Fibroblast of peridontal ligament (primary cell): ENCODE results near the gene TGM2.
A peak's percentile ranks its signal among the peaks of the same experiment; 100 is the strongest.

Experiments used
- DNase-seq: peaks from one replicate; pipeline ENCODE4 v3.0.0-alpha.2; 2010; ENCODE audit errors: extremely low read depth

Gene TGM2

GRCh38 chr20:38165089-38165965 is at the start of gene TGM2:
Gene TGM2, minus strand, starts transcription at chr20:38165270. Its CDS starts 72 bp downstream, at chr20:38165198.
- DNase-seq, result peak; percentile 39

- DNase-seq, result no peak
Observed at GRCh38 chr20:38214256-38215193, 49.5 kb upstream of the TGM2 start.

- DNase-seq, result no peak
Observed at GRCh38 chr20:38213607-38213940, 48.5 kb upstream of the TGM2 start.

- DNase-seq, result no peak
Observed at GRCh38 chr20:38212806-38213606, 47.9 kb upstream of the TGM2 start.

GRCh38 chr20:38211200-38212097 is 46.4 kb upstream of the TGM2 start:
- DNase-seq, result no peak

GRCh38 chr20:38210741-38211140 is 45.7 kb upstream of the TGM2 start:
- DNase-seq, result no peak

- no peak for DNase-seq
Observed at GRCh38 chr20:38209736-38210405, 44.8 kb upstream of the TGM2 start.

GRCh38 chr20:38209054-38209675 is 44.1 kb upstream of the TGM2 start:
- DNase-seq, result no peak

- no peak for DNase-seq
Observed at GRCh38 chr20:38208523-38208922, 43.5 kb upstream of the TGM2 start.

GRCh38 chr20:38208088-38208487 is 43.0 kb upstream of the TGM2 start:
- no peak for DNase-seq

- no peak for DNase-seq
Observed at GRCh38 chr20:38207621-38208020, 42.6 kb upstream of the TGM2 start.

GRCh38 chr20:38205001-38205400 is 39.9 kb upstream of the TGM2 start:
- DNase-seq, result peak; percentile 87

- DNase-seq, result no peak
Observed at GRCh38 chr20:38203981-38204357, 38.9 kb upstream of the TGM2 start.

GRCh38 chr20:38203337-38203980 is 38.4 kb upstream of the TGM2 start:
- DNase-seq, result no peak

GRCh38 chr20:38202982-38203293 is 37.9 kb upstream of the TGM2 start:
- DNase-seq, result no peak

- no peak for DNase-seq
Observed at GRCh38 chr20:38202153-38202981, 37.3 kb upstream of the TGM2 start.

GRCh38 chr20:38201356-38201755 is 36.3 kb upstream of the TGM2 start:
- peak; percentile 65 for DNase-seq

- DNase-seq, result no peak
Observed at GRCh38 chr20:38200646-38201045, 35.6 kb upstream of the TGM2 start.
